NB4 (cell line): ENCODE results near the gene DAG1.

Experiments used
- MYC ChIP-seq: IDR thresholded peaks from 2 replicates; pipeline ENCODE4 v1.6.1; 2011; ENCODE audit warnings: low read depth, low read length
- POLR2A ChIP-seq: IDR thresholded peaks from 2 replicates; pipeline ENCODE4 v1.6.1; 2011; ENCODE audit warnings: mild to moderate bottlenecking; ENCODE audit not compliant: insufficient read length; ENCODE audit errors: extremely low read depth
- TF ChIP-seq, protein P1 (sequence below): IDR thresholded peaks from 2 replicates; pipeline ENCODE4 v1.6.1; 2011; ENCODE audit warnings: low read depth, low read length
- TF ChIP-seq, protein P2 (sequence below): IDR thresholded peaks from one replicate; pipeline ENCODE4 v1.5.1; 2012; ENCODE audit warnings: low read depth, low read length

GRCh38 chr3:49428752-49429080 lies 41.4 kb upstream of the DAG1 start:
- TF ChIP-seq, protein P1, sequence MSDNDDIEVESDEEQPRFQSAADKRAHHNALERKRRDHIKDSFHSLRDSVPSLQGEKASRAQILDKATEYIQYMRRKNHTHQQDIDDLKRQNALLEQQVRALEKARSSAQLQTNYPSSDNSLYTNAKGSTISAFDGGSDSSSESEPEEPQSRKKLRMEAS, result no peak
- TF ChIP-seq, protein P2, sequence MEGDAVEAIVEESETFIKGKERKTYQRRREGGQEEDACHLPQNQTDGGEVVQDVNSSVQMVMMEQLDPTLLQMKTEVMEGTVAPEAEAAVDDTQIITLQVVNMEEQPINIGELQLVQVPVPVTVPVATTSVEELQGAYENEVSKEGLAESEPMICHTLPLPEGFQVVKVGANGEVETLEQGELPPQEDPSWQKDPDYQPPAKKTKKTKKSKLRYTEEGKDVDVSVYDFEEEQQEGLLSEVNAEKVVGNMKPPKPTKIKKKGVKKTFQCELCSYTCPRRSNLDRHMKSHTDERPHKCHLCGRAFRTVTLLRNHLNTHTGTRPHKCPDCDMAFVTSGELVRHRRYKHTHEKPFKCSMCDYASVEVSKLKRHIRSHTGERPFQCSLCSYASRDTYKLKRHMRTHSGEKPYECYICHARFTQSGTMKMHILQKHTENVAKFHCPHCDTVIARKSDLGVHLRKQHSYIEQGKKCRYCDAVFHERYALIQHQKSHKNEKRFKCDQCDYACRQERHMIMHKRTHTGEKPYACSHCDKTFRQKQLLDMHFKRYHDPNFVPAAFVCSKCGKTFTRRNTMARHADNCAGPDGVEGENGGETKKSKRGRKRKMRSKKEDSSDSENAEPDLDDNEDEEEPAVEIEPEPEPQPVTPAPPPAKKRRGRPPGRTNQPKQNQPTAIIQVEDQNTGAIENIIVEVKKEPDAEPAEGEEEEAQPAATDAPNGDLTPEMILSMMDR, result no peak
- no peak for TF ChIP-seq POLR2A
- no peak for TF ChIP-seq MYC
